Heart left ventricle (tissue), 13 donors: ENCODE results near the gene CXCL14.

Experiments used
- POLR2A ChIP-seq, 2 donors: fragments of 450-650 bp; IDR thresholded peaks; one replicate each; pipeline ENCODE4 v1.6.1; 2017; ENCODE audit warnings: antibody characterized with exemption in 2 of 2, mild to moderate bottlenecking in 2 of 2, moderate library complexity in 2 of 2
- TF ChIP-seq, protein P1 (sequence below), 12 donors: fragments of 200-600 bp; sonication (generic) in 4 of 12; IDR thresholded peaks; one replicate each; pipeline versions ENCODE4 v1.5.0 to v1.8.0; 2018 to 2022; ENCODE audit warnings: antibody characterized with exemption in 12 of 12, mild to moderate bottlenecking in 5 of 12
- donor health status: ischemic (EF 13 %, LVEDD 7.1; RV severe dilation, severe dysfunction).
- donor health status: DM: no; HTN: yes; CAD: no.
- donor health status: DM: no; HTN: no; CAD: no.
- donor health status: ischemic (EF 25% LVEDD 6.9; RV normal size, moderate dysfunction).
- donor health status: ischemic (EF 25% LVEDD 5.7; RV mildly dilated, moderate dysfunction).
- donor health status: ischemic (EF 35%, LVEDD 5.7; RV mildly dilated, moderate dysfunction).
- donor health status: nonischemic (EF 11% LVEDD 7.7; RV severe dilation, severe dysfunction).
- donor health status: DM: yes; HTN: yes; CAD: no.
- donor health status: PGD.
- donor health status: ischemic (EF 29% LVEDD 5.4; RV normal size, mild dysfunction).
- donor health status: nonischemic (EF 23%, LVEDD 6.1; RV moderate dilation, normal function).

DNA sequence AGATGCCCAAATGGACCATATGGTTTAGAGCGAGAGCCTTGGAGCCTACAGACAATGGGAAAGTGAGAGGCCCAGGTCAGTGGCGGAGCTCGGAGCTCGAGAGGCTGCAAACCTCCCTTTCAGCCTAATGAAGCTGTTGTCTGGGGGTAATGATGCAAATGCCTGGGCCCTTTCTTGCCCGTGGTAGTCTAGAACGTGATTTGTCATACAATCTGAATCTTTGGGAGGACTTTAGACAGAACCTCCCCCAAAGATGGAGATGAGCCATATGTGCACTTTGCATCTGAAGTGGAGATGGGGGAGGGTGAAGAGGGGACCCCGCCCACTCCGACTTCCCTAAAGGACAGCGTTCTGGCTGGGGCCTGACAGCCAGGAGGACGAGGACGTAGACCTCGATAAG lies 32.7 kb downstream of the CXCL14 start:
- TF ChIP-seq, protein P1, sequence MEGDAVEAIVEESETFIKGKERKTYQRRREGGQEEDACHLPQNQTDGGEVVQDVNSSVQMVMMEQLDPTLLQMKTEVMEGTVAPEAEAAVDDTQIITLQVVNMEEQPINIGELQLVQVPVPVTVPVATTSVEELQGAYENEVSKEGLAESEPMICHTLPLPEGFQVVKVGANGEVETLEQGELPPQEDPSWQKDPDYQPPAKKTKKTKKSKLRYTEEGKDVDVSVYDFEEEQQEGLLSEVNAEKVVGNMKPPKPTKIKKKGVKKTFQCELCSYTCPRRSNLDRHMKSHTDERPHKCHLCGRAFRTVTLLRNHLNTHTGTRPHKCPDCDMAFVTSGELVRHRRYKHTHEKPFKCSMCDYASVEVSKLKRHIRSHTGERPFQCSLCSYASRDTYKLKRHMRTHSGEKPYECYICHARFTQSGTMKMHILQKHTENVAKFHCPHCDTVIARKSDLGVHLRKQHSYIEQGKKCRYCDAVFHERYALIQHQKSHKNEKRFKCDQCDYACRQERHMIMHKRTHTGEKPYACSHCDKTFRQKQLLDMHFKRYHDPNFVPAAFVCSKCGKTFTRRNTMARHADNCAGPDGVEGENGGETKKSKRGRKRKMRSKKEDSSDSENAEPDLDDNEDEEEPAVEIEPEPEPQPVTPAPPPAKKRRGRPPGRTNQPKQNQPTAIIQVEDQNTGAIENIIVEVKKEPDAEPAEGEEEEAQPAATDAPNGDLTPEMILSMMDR (IDR thresholded peaks at IDR 0.05) = no peak
- no peak for TF ChIP-seq POLR2A (IDR thresholded peaks at IDR 0.05)
